ENCODE data around the gene RASSF5.

- TF ChIP-seq EZH2phosphoT487 (IDR thresholded peaks at IDR 0.05; ENCODE audit: low read length) (no peak), CTCF (IDR thresholded peaks at IDR 0.05; ENCODE audit: low read length) (no peak), EZH2 (optimal IDR thresholded peaks at IDR 0.05; ENCODE audit: low read depth, low read length) (no peak)
Measured at GRCh38 chr1:206557636-206558473, 50.5 kb downstream of the RASSF5 start.

All from MM.1S (cell line).